ENCODE measurements around the gene DES.

The DES gene

DNA sequence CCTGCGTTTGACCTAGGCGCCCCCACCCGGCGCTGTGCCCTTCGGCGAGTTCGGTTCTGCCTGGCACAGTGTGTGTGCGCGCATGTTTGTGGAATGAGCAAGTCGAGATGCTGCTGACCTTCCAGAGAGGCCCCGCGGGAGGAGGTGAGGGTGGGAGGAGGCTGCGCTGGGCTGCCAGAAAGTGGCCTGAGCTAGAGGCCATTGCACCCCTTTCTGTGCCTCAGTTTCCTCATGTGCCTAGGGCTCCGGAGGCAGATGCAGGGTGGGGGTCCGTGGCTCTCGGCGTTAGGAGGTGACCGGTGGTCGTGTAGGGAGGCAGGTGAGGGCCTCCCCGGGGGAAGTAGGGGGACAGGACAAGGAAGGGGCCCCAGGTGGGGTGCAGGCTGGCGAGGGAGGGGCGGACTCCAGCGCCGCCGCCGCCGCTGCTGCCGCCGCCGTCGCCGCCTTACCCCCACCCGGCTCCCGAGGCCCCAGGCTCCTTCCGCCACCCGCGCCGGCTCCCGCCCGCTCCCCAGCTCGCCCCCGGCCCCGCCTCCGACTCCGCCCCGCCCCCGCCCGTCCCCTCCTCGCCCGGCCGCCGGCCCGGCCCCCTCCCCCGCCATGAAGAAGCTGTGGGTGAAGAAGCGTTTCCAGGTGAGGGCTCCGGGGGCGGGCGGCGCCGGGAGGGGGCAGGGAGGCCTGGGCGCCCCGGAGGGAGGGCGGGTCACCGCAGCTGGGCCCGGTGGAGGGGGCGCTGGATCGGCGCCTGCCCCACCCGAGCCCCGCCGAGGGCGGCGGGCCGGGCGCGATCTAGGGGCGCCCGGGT, 23.5 kb downstream of the DES start:
- no peak for DNase-seq

- no peak for DNase-seq
Measured at GRCh38 chr2:219442256-219443015, 24.3 kb downstream of the DES start.

- DNase-seq = no peak
Measured at GRCh38 chr2:219443016-219443696, 25.0 kb downstream of the DES start.

DNA sequence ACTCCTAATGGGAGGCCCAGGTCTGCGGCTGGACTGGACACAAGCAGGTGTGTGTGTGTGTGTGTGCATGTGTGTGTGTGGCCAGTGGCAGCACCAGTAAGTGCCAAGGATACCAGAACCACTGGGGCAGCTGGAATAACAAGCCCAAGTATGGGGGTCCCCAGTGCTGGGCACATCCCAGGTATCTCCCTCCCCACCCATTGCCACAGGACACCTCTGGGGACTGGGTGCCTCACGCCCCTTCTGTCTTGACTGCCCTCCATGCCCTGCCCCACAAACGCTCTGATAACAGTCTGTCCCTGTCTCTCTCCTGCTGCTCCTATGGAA, 25.5 kb downstream of the DES start:
- no peak for DNase-seq

DNA sequence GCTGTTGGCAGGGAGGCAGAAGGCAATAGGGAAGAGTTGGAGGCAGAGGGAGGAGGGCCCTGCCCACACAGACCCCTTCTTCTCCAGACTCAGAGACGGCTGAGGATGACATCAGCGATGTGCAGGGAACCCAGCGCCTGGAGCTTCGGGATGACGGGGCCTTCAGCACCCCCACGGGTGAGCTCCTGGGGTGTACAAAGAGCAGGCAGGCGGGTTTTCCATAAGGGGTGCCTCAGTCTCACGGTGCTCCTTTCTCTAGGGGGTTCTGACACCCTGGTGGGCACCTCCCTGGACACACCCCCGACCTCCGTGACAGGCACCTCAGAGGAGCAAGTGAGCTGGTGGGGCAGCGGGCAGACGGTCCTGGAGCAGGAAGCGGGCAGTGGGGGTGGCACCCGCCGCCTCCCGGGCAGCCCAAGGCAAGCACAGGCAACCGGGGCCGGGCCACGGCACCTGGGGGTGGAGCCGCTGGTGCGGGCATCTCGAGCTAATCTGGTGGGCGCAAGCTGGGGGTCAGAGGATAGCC, 26.5 kb downstream of the DES start:
- DNase-seq = no peak

DNA sequence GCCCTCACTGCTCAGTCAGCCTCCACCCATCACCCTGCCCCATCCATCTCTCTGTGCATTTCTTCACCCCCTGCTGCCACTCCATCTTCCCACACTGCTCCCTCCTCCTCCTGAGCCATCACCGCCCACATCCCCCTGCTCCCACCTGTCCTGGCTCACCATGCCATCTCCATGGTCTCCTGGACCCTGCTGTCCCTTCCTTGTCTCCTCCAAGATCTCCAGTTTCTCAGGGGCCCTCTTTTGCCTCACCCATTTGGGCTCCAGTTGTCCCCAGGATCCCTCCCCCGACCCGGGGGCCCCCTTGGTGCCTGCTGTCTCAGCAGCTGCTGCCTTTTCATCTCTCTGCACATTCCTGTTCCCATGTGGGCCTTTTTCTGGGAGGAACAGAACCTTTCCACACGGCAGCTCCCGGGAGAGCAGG, 27.1 kb downstream of the DES start:
- DNase-seq = no peak

- DNase-seq = no peak
Measured at GRCh38 chr2:219446101-219446504, 27.9 kb downstream of the DES start.

- no peak for DNase-seq
Measured at GRCh38 chr2:219446689-219447088, 28.5 kb downstream of the DES start.

- no peak for DNase-seq
Measured at GRCh38 chr2:219447242-219448098, 29.3 kb downstream of the DES start.

- DNase-seq = no peak
Measured at GRCh38 chr2:219448099-219448775, 30.1 kb downstream of the DES start.

GRCh38 chr2:219448776-219449341, 30.7 kb downstream of the DES start:
- no peak for DNase-seq

DNA sequence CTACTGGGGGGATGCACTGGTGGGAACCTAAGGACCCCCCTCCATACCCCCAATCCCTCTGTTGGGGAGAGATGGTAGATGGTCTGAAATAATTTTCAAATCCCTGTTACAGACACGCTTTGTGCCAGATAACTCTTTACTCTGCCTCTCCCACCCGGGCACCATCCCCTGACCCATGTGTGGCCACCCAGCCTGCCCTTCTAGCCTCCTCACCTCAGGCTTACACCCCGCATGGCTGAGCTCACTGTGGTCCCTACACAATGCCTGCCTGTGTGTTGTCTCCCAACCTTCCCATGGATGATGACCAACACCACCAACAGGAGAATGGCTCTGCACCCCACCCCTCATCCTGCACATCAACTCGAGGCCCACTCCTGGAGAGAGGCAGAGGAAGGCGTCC, 31.4 kb downstream of the DES start:
- DNase-seq = no peak

DNA sequence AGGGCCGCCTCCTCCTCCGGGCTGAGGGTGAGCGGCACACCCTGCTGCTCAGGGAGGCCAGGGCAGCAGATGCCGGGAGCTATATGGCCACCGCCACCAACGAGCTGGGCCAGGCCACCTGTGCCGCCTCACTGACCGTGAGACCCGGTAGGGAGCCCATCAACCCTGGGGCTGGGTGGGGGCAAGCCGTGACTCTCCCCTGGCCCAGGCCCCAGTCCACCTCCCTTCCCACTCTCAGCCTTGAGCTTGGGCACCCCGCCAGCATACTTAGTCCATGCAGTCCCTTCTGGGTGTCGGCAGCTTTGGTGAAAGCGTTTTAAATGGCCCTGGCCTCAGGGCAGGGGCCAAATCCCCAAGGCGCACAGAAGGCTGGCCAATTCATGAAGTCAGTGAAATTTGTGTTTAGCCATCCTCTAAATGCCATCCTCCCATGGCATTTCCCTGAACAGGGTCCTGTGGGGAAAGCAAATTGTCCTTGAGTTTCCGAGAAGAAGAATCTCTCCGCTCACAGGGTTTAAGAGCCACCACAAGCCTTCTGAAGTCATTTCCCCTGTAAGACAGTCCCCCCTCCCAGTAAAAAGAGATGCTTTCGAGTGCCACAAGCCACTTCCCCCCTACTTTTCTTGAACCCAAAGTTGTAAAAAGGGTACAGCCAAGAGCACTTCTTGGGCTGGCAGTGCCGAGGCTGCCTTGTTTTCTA, 33.6 kb downstream of the DES start:
- no peak for DNase-seq

DNA sequence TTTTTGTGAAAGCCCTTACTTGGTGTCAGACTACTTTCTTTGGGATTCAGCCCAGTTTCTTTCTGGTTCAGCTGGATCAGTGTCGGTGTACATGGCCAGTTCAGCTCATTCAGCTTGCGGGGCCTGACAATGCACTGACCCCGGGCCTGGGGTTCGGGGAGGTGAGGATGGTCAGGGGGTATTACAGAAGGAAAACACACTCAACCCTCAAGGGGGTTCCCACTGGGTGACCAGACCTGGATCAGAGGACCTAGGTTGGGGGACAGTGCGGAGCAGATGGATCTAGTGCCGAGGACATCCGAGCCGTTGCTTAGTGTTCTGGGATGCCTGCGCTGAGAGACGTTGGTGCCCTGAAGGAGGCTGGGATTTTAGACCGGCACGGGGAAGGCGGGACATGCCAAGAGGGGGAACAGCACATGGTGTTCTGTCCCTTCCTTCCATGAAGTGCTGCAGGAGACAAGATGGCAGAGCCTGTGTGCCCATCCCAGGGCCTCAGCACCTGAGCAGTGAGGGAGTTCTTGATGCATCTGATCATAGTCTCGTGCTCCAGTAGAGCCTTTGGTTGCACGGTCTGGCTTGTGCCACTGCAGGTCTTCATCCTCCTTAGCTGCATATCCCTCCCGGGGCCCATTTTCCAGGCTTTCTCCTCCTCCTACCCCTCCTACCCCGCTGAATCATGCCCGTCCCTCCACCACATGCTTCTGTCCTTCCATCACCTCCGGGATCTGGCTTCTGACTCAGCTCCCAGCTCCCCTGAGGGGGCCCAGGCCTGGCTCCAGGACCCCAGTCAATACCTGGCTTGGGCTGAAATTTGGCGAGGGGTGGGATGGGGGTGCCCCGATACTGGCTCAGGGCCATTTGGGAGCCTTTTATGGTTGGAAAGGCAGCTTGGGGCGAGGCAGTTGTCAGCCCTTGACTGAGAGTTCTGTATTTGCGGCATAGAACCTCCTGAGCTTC, 34.5 kb downstream of the DES start:
- no peak for DNase-seq

DNA sequence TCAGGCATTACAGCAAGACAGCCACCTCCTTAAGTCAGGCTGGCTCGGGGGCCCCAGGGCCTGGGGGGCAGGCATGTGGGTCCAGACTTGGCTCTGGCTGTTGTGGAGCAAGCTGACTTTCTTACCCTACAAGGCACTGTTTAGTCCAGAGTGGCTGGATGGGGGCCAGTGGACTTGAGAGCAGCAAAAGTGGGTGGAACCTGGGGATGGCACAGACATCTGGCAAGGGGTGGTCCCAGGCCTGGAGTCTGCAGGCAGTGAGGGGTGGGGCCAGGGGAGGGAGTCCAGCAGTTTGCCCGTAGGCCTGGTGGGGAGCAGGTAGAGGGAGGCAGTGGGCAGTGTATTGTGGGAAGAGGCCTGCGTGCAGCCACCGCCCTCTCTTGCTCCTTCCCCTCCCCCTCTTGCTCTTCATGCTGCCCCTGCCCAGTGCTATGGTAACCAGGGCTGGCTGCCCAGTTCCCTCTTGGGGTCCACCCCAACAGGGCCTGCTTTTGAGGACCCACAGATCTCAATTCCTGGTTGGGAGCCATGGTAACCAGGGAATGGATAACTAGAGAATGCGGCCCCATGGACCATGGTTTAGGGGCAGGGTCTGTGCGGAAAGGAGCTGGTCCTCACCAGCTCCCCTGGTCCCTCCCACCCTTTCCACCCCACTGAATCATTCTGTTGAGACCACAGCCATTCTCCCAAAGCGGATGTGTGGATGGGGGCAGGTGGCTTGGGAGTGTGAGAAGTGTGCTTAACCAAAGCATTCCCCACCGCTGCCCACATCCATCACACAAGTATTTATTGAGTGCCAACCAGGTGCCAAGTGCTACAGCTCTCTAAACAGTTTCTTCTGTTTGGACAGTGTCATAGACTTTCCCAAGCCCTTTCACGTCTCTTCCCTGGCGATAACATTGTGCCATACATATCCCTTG, 35.8 kb downstream of the DES start:
- no peak for DNase-seq

DNA sequence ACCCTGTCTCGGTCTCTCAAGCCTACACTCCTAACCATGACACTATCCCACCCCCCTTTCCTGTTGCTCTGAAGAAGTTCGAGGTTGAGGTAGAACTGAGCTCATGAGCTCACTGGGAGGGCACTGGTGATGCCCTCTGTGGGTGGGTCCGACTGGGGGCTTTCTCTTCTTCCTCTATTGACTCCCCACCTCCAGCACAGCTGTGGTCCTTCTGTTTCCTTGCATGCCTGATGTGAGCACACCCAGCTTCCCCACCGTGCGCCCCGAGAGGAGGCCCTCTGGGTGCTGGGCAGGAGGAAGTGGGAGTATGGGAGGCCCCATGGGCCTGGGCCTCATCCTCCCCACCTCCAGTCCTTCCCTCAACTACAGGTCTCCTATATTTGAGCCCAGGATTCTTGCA, 37.4 kb downstream of the DES start:
- no peak for DNase-seq

- no peak for DNase-seq
Measured at GRCh38 chr2:219457784-219458369, 39.7 kb downstream of the DES start.

- DNase-seq = no peak
Measured at GRCh38 chr2:219458996-219459395, 40.8 kb downstream of the DES start.
